Measurements from ENCODE around the gene DHX34. TPM values are rescaled to one million over a fixed set of nuclear protein-coding genes. Genes with fewer than 3 reads are reported as not detected.

The DHX34 gene
- total and polyA plus RNA-seq, 4 donors = 3.1 to 11.6 (median 6.1) TPM

DNA sequence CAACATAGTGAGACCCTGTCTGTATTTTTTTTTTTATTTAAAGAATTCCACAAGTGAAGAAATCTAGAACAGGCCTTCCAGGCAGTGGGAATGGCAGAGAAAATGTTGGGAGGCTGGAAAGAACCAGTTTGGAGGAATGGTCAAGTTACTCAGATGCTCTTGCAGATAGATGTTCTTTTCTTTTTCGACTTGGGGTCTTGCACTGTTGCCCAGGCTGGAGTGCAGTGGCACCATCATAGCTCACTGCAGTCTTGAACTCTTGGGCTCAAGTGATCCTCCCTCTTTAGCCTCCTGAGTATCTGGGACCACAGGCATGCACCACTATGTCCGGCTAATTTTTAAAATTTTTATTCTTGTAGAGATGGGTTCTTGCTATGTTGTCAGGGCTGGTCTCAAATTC lies 38.8 kb upstream of the DHX34 start:
- no peak for DNase-seq (ENCODE audit: low spot score)
- peaks cover 0 to 8% (median under 1%) of the 10 kb centered on the region in 4 donors for H3K4me1 ChIP-seq (ENCODE audit: control insufficient read depth in 4 of 4, insufficient read depth in 4 of 4, low read length in 3 of 4)
- no peaks in the 10 kb centered on the region for H3K9me3 ChIP-seq (ENCODE audit: control insufficient read depth in 4 of 4, low read length in 3 of 4)
- 97% methylated on average over 2 of the region's 2 CpGs for WGBS
- no peak for TF ChIP-seq JUND (IDR thresholded peaks at IDR 0.05)
- no peak for TF ChIP-seq HNF4G (IDR thresholded peaks at IDR 0.05)
- TF ChIP-seq NR2F2 (IDR thresholded peaks at IDR 0.05) = no peak
- TF ChIP-seq RAD21 (IDR thresholded peaks at IDR 0.05) = no peak
- no peak for TF ChIP-seq REST (IDR thresholded peaks at IDR 0.05)
- TF ChIP-seq MAX (IDR thresholded peaks at IDR 0.05) = no peak
- no peak for TF ChIP-seq YY1 (IDR thresholded peaks at IDR 0.05)
- no peak for TF ChIP-seq CTCF (IDR thresholded peaks at IDR 0.05; ENCODE audit: low read depth, low read length, missing input control)
- no peak for TF ChIP-seq ATF3 (IDR thresholded peaks at IDR 0.05)
- no peak for TF ChIP-seq EGR1 (IDR thresholded peaks at IDR 0.05; ENCODE audit: low read depth in 2 of 2)
- no peak for TF ChIP-seq TAF1 (conservative IDR thresholded peaks at IDR 0.05)
- TF ChIP-seq SP1 (IDR thresholded peaks at IDR 0.05) = no peak
- no peak for TF ChIP-seq FOXA2 (IDR thresholded peaks at IDR 0.05)
- no peak for TF ChIP-seq GABPA (IDR thresholded peaks at IDR 0.05 in 1 of 2, conservative IDR thresholded peaks at IDR 0.05 in 1 of 2)
- TF ChIP-seq FOXA1 (IDR thresholded peaks at IDR 0.05) = no peak
- no peak for TF ChIP-seq RXRA (IDR thresholded peaks at IDR 0.05)
- H3K27ac ChIP-seq (ENCODE audit: low read depth in 1 of 2, low read length in 2 of 2) = peak overlapping the region in 1 of 2 donors; percentile 54
- no peak overlapping the region for H3K9ac ChIP-seq (ENCODE audit: low read depth in 1 of 2, low read length in 2 of 2)
- no peaks in the 10 kb centered on the region for H3K27me3 ChIP-seq (ENCODE audit: control insufficient read depth in 4 of 4, insufficient read depth in 4 of 4, low read length in 3 of 4)
- H3K4me3 ChIP-seq (ENCODE audit: low read depth in 1 of 3, low read length in 3 of 3) = no peak overlapping the region
- no peaks in the 10 kb centered on the region for H3K36me3 ChIP-seq (ENCODE audit: control insufficient read depth in 4 of 4, insufficient read depth in 3 of 4, low read depth in 1 of 4, low read length in 3 of 4)

- peak in 1 of 2 donors; percentile 14 for TF ChIP-seq RXRA (IDR thresholded peaks at IDR 0.05)
- TF ChIP-seq EGR1 (IDR thresholded peaks at IDR 0.05; ENCODE audit: low read depth in 2 of 2) = no peak
- no peak for TF ChIP-seq CTCF (IDR thresholded peaks at IDR 0.05; ENCODE audit: low read depth, low read length, missing input control)
- no peak for DNase-seq (ENCODE audit: low spot score)
- H3K4me1 ChIP-seq (ENCODE audit: control insufficient read depth in 4 of 4, insufficient read depth in 4 of 4, low read length in 3 of 4) = peaks cover 3 to 6% (median 3%) of the 10 kb centered on the region in 4 donors
- peak overlapping the region in 1 of 3 donors; percentile 12 for H3K4me3 ChIP-seq (ENCODE audit: low read depth in 1 of 3, low read length in 3 of 3)
- no peaks in the 10 kb centered on the region for H3K36me3 ChIP-seq (ENCODE audit: control insufficient read depth in 4 of 4, insufficient read depth in 3 of 4, low read depth in 1 of 4, low read length in 3 of 4)
- 28% methylated on average over 5 of the region's 5 CpGs for WGBS
- no peaks in the 10 kb centered on the region for H3K9me3 ChIP-seq (ENCODE audit: control insufficient read depth in 4 of 4, low read length in 3 of 4)
- no peaks in the 10 kb centered on the region for H3K27me3 ChIP-seq (ENCODE audit: control insufficient read depth in 4 of 4, insufficient read depth in 4 of 4, low read length in 3 of 4)
- H3K27ac ChIP-seq (ENCODE audit: low read depth in 1 of 2, low read length in 2 of 2) = peak overlapping the region in 1 of 2 donors; percentile 54
- peak overlapping the region in 1 of 2 donors; percentile 53 for H3K9ac ChIP-seq (ENCODE audit: low read depth in 1 of 2, low read length in 2 of 2)
Observed at GRCh38 chr19:47310819-47311218, 38.3 kb upstream of the DHX34 start.
